22Rv1 (cell line): ENCODE measurements around the gene ZNF683.

Experiments used
- H3K27ac ChIP-seq: fragments of 450-650 bp; 2 replicates; pipeline ENCODE4 v1.5.1; 2017
- ZFX ChIP-seq: fragments of 450-650 bp; IDR thresholded peaks from 2 replicates; pipeline ENCODE4 v1.6.1; 2017; ENCODE audit warnings: antibody characterized with exemption, borderline replicate concordance
- TF ChIP-seq, protein P1 (sequence below): fragments of 450-650 bp; IDR thresholded peaks from 2 replicates; pipeline ENCODE4 v1.5.1; 2017; ENCODE audit warnings: mild to moderate bottlenecking

Gene ZNF683

DNA sequence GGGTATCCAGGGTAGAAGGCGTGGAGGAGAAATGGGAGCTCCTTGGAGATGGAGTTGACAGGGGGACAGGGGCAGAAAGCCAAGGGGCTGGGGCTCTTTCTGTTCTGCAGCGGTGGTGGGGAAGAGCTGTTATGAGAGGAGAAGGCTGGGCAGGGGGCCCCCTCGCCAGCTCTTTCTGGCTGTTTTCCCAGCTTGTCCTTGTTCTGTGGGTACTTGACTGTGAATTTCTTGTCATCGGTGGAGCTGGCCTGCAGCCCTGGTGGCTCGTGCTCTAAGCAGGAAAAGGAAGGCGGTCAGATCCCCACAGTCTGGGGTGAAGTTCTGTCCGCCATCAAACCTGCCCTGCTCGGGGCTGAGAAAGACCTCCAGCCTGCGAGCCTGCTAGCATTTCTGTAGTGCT lies 7.6 kb downstream of the ZNF683 start:
- no peak overlapping the region for H3K27ac ChIP-seq
- no peak for TF ChIP-seq ZFX
- TF ChIP-seq, protein P1, sequence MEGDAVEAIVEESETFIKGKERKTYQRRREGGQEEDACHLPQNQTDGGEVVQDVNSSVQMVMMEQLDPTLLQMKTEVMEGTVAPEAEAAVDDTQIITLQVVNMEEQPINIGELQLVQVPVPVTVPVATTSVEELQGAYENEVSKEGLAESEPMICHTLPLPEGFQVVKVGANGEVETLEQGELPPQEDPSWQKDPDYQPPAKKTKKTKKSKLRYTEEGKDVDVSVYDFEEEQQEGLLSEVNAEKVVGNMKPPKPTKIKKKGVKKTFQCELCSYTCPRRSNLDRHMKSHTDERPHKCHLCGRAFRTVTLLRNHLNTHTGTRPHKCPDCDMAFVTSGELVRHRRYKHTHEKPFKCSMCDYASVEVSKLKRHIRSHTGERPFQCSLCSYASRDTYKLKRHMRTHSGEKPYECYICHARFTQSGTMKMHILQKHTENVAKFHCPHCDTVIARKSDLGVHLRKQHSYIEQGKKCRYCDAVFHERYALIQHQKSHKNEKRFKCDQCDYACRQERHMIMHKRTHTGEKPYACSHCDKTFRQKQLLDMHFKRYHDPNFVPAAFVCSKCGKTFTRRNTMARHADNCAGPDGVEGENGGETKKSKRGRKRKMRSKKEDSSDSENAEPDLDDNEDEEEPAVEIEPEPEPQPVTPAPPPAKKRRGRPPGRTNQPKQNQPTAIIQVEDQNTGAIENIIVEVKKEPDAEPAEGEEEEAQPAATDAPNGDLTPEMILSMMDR, result no peak

DNA sequence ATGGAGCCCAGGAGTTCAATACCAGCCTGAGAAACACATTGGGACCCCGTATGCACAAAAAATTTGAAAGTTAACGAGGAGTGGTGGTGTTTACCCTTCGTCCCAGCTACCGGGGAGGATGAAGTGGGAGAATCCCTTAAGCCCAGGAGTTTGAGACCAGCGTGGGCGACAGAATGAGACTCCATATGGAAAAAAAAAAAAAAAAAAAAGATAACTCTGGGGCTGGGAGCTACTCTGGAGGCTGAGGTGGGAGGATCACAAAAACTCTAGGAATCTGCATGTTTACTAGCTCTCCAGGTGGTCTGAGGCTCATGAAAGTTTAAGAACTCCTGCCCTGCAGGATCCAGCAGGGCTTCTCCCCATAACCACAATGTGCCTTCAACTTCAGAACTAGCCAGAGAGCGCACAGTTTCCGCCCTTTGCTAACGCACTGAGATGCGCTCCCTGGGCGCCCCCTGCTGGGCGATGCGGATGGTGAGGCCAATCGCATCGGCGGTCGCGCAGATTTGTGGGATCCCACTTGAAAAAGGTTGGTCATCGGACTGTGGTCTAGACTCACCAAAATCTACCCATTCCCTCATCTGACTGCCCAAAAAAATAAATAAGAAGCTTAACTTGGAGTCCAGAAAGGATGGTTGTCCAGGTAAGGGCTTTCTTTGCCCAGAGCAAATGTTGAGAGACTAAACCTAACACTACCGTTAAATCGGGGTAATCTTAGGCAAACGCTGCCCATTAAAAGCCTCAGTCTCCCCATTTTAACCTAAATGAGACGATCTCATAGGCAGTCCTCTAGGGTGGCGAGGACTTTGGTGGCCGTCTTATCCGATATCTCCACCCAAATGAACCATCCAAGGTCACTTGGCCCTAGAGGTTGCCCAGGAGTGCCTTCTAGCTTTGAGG lies 8.8 kb downstream of the ZNF683 start:
- H3K27ac ChIP-seq, result no peak overlapping the region
- TF ChIP-seq, protein P1, result peak; percentile 99
- no peak for TF ChIP-seq ZFX

DNA sequence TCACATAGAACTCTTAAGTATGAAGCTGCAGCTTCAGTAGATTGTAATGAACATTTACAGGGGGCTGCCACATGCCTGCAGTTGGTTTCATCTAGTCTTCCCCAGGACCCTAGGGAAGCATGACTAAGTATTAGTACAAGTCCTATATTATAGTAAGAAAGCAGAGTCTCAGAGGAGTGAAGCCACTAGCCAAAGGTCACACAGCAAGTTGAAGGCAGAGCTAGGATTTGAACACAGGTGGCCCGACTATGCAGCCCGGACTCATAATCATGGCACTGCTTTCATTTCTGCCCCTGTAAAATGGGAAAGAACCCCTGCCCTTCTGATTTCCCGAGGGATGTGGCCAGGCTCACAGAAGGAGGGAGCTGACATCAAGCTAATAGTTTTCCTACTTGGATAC lies 10.2 kb downstream of the ZNF683 start:
- TF ChIP-seq ZFX, result no peak
- TF ChIP-seq, protein P1, result no peak
- no peak overlapping the region for H3K27ac ChIP-seq

DNA sequence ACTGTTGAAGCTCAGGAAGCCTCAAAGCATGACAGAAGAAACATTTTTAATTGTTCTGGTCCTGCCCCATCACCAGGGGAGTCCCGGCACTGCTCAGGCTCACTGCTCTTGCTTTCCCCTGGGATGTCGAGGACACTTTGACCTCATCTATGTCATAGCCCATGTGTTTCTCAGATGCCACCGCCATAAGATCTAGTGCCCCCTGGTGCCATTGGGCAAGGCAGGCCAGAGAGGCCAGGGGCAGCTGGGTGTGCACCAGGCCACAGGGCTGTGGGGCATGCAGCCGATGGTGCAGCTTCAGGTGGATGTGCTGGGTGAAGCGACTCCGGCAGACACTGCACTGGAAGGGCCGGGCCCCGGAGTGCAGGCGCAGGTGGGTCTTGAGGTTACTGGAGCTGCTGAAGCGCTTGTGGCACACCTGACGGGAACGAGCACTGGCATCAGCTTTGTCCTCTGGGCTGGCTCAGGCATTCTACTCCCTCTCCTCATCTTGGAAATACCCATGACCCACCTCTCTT lies 10.9 kb downstream of the ZNF683 start:
- TF ChIP-seq ZFX, result no peak
- TF ChIP-seq, protein P1, result peak; percentile 18
- H3K27ac ChIP-seq, result no peak overlapping the region

DNA sequence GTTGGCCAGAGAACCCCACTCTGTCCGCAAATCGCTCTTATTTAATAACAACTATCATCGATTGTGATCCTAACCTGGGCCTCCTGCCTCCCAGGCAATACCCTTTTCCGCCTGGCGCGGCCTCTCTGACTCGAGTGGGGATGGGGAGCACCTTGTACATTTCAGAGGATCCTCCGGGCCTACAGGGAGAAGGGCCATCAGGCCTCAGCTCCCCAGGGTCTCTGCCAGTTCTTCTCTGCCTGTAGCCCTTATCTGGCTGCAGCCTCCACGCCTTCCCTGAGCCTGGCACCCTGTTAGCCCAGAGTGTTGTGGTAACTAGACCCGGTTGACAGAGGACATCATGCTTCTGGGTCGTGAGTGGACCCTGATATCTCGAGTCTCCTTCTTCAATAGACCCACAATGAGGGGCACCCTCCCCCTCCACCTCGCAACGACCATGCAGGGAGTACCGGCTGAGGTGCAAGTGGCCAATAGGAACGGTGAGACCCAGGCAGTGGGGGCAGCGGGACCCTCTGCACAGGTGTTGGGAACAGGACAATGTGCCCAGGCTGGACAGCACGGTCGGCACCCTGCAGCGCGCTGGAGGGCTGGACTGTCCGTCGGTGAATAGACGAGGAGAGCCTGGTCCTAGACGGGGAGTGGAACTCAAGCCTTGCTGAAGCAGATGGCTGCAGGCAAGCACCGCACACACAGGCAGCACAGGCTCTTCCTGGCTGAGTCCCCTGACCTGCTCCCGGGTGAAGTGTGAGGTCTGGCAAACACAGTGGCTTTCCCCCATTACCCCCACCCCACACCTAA lies 11.5 kb downstream of the ZNF683 start:
- no peak overlapping the region for H3K27ac ChIP-seq
- TF ChIP-seq, protein P1, result no peak
- no peak for TF ChIP-seq ZFX

DNA sequence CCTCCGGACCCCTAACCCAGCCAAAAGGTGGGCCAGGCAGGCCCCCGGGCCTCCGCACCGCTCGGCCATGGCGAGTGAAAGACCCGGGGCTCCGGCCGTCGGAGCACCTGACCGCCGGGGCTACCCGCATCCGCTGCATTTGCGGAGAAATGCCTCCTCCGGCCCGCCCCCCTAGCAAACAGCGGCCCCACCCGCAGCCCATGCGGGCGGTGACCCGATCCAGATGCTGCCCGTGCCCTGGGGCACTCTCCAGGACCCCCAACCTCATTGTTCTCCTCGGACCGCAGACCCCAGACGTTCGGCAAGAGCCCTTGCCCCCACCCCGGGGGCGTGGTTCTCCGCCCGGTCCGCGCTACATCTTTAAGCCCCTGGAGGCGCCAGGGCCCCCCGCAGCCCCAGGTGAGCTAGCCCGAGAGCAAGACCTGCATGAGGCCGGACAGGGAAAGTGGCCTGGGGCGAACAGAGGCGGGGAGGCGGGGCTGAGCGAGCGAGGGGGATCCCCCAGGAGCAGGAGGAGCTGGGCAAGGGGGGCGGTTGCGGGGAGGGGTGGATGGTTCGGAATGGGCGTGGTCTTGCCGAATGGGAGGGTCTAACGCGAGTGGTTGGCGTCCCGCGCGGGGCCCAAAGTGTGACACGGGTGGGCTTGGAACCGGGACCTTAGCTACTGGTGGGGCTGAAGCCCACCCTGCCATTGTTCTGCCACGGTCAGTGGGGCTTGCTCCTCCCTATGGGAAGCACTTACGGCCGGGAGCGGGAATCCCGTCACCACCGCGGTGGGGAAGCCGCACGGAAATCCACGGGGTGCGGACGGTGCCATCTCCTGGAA lies 12.4 kb downstream of the ZNF683 start:
- no peak overlapping the region for H3K27ac ChIP-seq
- TF ChIP-seq, protein P1, result no peak
- TF ChIP-seq ZFX, result no peak
